HCT116 (cell line): ENCODE data around the gene DHPS. TPM values are rescaled to one million over a fixed set of nuclear protein-coding genes. Genes with fewer than 3 reads are reported as not detected.

Experiments used
- ATAC-seq: fragments of 200-7000 bp; cut with Tn5 transposase; 2 replicates; pipeline ENCODE4 v1.9.1; 2020; ENCODE audit warnings: mild to moderate bottlenecking, moderate library complexity
- BruUV-seq: library from RNA; stranded (reverse); fragments of 400-500 nt; replicated peaks from 2 replicates; lab custom pipeline; 2021; lab: Mats Ljungman, UMichigan
- CTCF ChIA-PET: fragments of 300-600 bp; sonication (Branson Sonifier 250); formaldehyde crosslinking; loops from one replicate; lab custom pipeline; 2021; ENCODE audit warnings: antibody characterized with exemption; lab: Charles Lee
- POLR2A ChIA-PET: fragments of 300-600, 350-600 bp; sonication (Branson Sonifier 250); formaldehyde crosslinking; loops from one replicate; lab custom pipeline; 2021; ENCODE audit warnings: antibody characterized with exemption; lab: Charles Lee
- RAD21 ChIA-PET, 2 experiments: fragments of 300-600 bp; sonication (Branson Sonifier 250); formaldehyde crosslinking; loops; one replicate each; lab custom pipeline; 2023; ENCODE audit warnings: low total read pairs in 2 of 2; ENCODE audit not compliant: uncharacterized antibody in 2 of 2, unreplicated experiment in 2 of 2, low non-redundant PET in 1 of 2; lab: Charles Lee
- DNase-seq: peaks from one replicate; pipeline ENCODE4 v3.0.0-alpha.2; 2010; ENCODE audit warnings: low read depth, low spot score
- H2AFZ ChIP-seq: fragments of 200-600 bp; shearing (Covaris generic), sonication (generic); 2 replicates; pipeline ENCODE4 v1.6.1; 2017; ENCODE audit warnings: low read depth, mixed run types, mixed read lengths, antibody characterized with exemption, low read length; ENCODE audit not compliant: poor library complexity, severe bottlenecking
- H3K27ac ChIP-seq: 2 replicates; pipeline ENCODE4 v1.5.1; 2012; ENCODE audit warnings: low read depth, low read length
- H3K27me3 ChIP-seq: fragments of 200-600 bp; sonication (generic); 2 replicates; pipeline ENCODE4 v1.6.1; 2016; ENCODE audit warnings: mixed run types, low read length, mixed read lengths; ENCODE audit not compliant: insufficient read depth
- H3K36me3 ChIP-seq, 2 experiments: fragments of 200-500 bp in 1 of 2; fragments of 200-600 bp in 1 of 2; sonication (Bioruptor generic) in 1 of 2; sonication (generic) in 1 of 2; 2 replicates each; pipeline versions ENCODE4 v1.5.1 to v1.6.1; 2014 to 2016; ENCODE audit warnings: low read length in 2 of 2, inconsistent platforms in 1 of 2, mixed read lengths in 1 of 2, mixed run types in 1 of 2; ENCODE audit not compliant: insufficient read depth in 2 of 2, control insufficient read depth in 1 of 2
- H3K4me1 ChIP-seq, 2 experiments: fragments of 200-600 bp in 1 of 2; sonication (generic) in 1 of 2; 2 replicates each; pipeline versions ENCODE4 v1.5.1 to v1.6.1; 2012 to 2017; ENCODE audit warnings: low read length in 2 of 2, inconsistent platforms in 1 of 2, mild to moderate bottlenecking in 1 of 2, mixed read lengths in 1 of 2, mixed run types in 1 of 2, moderate library complexity in 1 of 2; ENCODE audit not compliant: insufficient read depth in 2 of 2, control insufficient read depth in 1 of 2
- H3K4me2 ChIP-seq: fragments of 200-600 bp; sonication (generic); 2 replicates; pipeline ENCODE4 v1.6.1; 2017; ENCODE audit warnings: mixed run types, low read length, mixed read lengths
- H3K4me3 ChIP-seq, 2 experiments: fragments of 200-600 bp in 1 of 2; sonication (generic) in 1 of 2; replicated peaks in 1 of 2; 2 replicates each; pipeline ENCODE4 v1.5.1; 2011 to 2016; ENCODE audit warnings: low read length in 2 of 2, control low read depth in 1 of 2, low read depth in 1 of 2, mild to moderate bottlenecking in 1 of 2, mixed read lengths in 1 of 2, mixed run types in 1 of 2
- H3K79me2 ChIP-seq: fragments of 200-600 bp; sonication (generic); 2 replicates; pipeline ENCODE4 v1.6.1; 2017; ENCODE audit warnings: mild to moderate bottlenecking, mixed run types, low read length, moderate library complexity, mixed read lengths; ENCODE audit not compliant: insufficient read depth
- H3K9ac ChIP-seq: fragments of 200-600 bp; sonication (generic); 2 replicates; pipeline ENCODE4 v1.6.1; 2016; ENCODE audit warnings: low read length, mixed read lengths
- H3K9me2 ChIP-seq: fragments of 200-600 bp; sonication (generic), shearing (Covaris generic); 2 replicates; pipeline ENCODE4 v1.6.1; 2017; ENCODE audit warnings: mixed run types, mild to moderate bottlenecking, moderate library complexity; ENCODE audit not compliant: insufficient read depth
- H3K9me3 ChIP-seq, 2 experiments: fragments of 200-500 bp in 1 of 2; fragments of 200-600 bp in 1 of 2; sonication (Bioruptor generic) in 1 of 2; sonication (generic) in 1 of 2; 2 replicates each; pipeline ENCODE4 v1.6.1; 2014 to 2017; ENCODE audit warnings: low read length in 2 of 2, mixed read lengths in 2 of 2, inconsistent platforms in 1 of 2, low read depth in 1 of 2, mild to moderate bottlenecking in 1 of 2, mixed run types in 1 of 2, moderate library complexity in 1 of 2; ENCODE audit not compliant: control insufficient read depth in 1 of 2, insufficient read depth in 1 of 2
- H4K20me1 ChIP-seq: fragments of 200-600 bp; sonication (generic), shearing (Covaris generic); 2 replicates; pipeline ENCODE4 v1.6.1; 2017; ENCODE audit warnings: mixed run types, mild to moderate bottlenecking, moderate library complexity; ENCODE audit not compliant: insufficient read depth
- CEBPB ChIP-seq: IDR thresholded peaks from 2 replicates; pipeline ENCODE4 v1.6.1; 2012; ENCODE audit warnings: low read depth
- JUND ChIP-seq: IDR thresholded peaks from 2 replicates; pipeline ENCODE4 v1.6.1; 2012
- POLR2A ChIP-seq: IDR thresholded peaks from 2 replicates; pipeline ENCODE4 v1.7.0; 2011; ENCODE audit warnings: borderline replicate concordance; ENCODE audit not compliant: insufficient read depth, insufficient read length; ENCODE audit errors: extremely low read depth
- POLR2AphosphoS5 ChIP-seq: IDR thresholded peaks from 2 replicates; pipeline ENCODE4 v1.6.1; 2011; ENCODE audit warnings: mild to moderate bottlenecking, low read depth, low read length, moderate library complexity
- SIN3A ChIP-seq: IDR thresholded peaks from 2 replicates; pipeline ENCODE4 v1.6.1; 2012; ENCODE audit warnings: low read depth
- SP1 ChIP-seq: IDR thresholded peaks from 2 replicates; pipeline ENCODE4 v1.6.1; 2012; ENCODE audit warnings: low read depth
- TCF7L2 ChIP-seq: IDR thresholded peaks from 2 replicates; pipeline ENCODE4 v1.7.0; 2011; ENCODE audit warnings: borderline replicate concordance, inconsistent platforms; ENCODE audit not compliant: insufficient read depth, insufficient read length; ENCODE audit errors: extremely low read depth
- ZBTB33 ChIP-seq: IDR thresholded peaks from 2 replicates; pipeline ENCODE4 v1.6.1; 2011; ENCODE audit warnings: mild to moderate bottlenecking, low read length, moderate library complexity; ENCODE audit not compliant: insufficient replicate concordance; ENCODE audit errors: extremely low read depth
- ZFX ChIP-seq: fragments of 450-650 bp; IDR thresholded peaks from 2 replicates; pipeline ENCODE4 v1.6.1; 2017
- intact Hi-C: fragments of 100-400 bp; cut with micrococcal nuclease; formaldehyde crosslinking; loops from 2 replicates; pipeline ENCODE4 v1.10.0; 2022
- total RNA-seq: library from RNA; stranded (reverse); gene quantifications from one replicate; pipeline ENCODE4 v1.2.1, GENCODE V29; 2021; ENCODE audit not compliant: unreplicated experiment
- TF ChIP-seq, protein P1 (sequence below): IDR thresholded peaks from 2 replicates; pipeline ENCODE4 v1.6.1; 2012; ENCODE audit warnings: low read depth
- TF ChIP-seq, protein P2 (sequence below): IDR thresholded peaks from 2 replicates; pipeline ENCODE4 v1.6.1; 2012

Gene DHPS
- total RNA-seq, 1 experiment from 2014 or later = 134 TPM

DNA sequence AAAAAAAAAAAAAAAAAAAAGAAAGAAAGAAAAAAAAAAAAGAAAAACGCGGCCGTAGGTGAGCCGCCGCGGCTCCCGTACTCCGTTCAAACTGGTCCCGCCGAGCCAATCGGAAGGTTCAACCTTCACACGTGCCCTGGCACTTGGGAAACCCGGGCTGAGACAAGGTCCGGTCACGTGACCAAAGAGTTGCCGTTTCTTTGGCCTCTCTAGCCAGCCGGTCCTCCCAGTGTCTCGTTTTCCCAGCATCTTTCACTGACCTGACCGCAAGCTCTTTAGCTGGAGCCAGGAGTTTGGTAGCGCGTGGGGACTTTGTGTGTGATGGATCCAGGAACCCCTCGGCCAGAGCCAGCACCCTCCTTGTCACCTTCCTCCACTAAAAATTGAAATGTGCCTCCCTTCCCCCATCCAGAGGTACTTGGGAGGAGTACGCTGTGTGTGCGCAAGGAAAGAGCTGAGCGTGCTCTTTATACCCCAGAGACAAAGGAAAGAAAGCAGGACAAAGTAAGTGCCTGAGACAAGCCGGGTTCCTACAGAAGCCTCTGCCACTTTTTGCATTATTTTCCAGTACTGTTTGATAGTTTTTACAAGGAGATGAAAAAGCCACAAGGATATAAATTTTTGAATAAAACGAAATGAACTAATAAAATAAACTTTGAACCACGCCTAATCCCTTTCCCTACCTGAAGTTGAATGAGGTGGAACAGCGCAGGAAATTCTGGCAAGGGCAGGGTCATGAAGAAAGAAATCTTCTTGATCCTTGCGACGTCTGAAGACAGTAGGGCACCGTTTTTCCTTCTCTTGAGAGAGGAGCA, 41.1 kb upstream of the DHPS start:
- TSS peak; percentile 94 for BruUV-seq
- intact Hi-C loops = no loop called here
- peak; percentile 83 for ATAC-seq

More for the DNA sequence above, 41.1 kb upstream of the DHPS start:
- Histone ChIP-seq H3K4me3 (peak overlapping the region; percentile 82 to 93), H3K9me3 (no peaks in the 10 kb centered on the region), H3K79me2 (peaks cover 58% of the 10 kb centered on the region), H3K27ac (peak overlapping the region; percentile 88), H4K20me1 (no peaks in the 10 kb centered on the region), H3K4me2 (peak overlapping the region; percentile 78), H3K36me3 (peaks cover 5 to 18% of the 10 kb centered on the region in 2 experiments; a peak in 2 of 4 replicates), H3K27me3 (no peaks in the 10 kb centered on the region), H3K4me1 (peaks cover 0 to 41% of the 10 kb centered on the region in 2 experiments; a peak in 3 of 4 replicates), H3K9me2 (no peaks in the 10 kb centered on the region), H2AFZ (no peak overlapping the region), H3K9ac (peak overlapping the region; percentile 93)
- ChIA-PET POLR2A (interaction anchor here (0.5 to 3.9 kb wide), 7 partner anchors 11 to 404 kb away, joined by 3 to 32 read pairs (median 8); partner anchors contain the start of genes DHPS, GET3 and JUNB), CTCF (interaction anchor here (0.5 to 3.0 kb wide), 6 partner anchors 11 to 125 kb away, joined by 3 to 17 read pairs (median 4); partner anchors contain the start of gene TRIR), RAD21 (interaction anchor here (0.5 to 1.0 kb wide), 2 partner anchors 11 to 51 kb away, joined by 3 to 5 read pairs; no protein-coding TSS in a partner anchor)
- TF ChIP-seq ZBTB33 (peak; percentile 79), ZFX (no peak; the same call in 1 of the 2 replicates), TCF7L2 (peak; percentile 90), SP1 (peak; percentile 84), CEBPB (no peak), POLR2AphosphoS5 (peak; percentile 65), SIN3A (peak; percentile 63), POLR2A (peak; percentile 54), JUND (no peak)
- TF ChIP-seq, protein P1, sequence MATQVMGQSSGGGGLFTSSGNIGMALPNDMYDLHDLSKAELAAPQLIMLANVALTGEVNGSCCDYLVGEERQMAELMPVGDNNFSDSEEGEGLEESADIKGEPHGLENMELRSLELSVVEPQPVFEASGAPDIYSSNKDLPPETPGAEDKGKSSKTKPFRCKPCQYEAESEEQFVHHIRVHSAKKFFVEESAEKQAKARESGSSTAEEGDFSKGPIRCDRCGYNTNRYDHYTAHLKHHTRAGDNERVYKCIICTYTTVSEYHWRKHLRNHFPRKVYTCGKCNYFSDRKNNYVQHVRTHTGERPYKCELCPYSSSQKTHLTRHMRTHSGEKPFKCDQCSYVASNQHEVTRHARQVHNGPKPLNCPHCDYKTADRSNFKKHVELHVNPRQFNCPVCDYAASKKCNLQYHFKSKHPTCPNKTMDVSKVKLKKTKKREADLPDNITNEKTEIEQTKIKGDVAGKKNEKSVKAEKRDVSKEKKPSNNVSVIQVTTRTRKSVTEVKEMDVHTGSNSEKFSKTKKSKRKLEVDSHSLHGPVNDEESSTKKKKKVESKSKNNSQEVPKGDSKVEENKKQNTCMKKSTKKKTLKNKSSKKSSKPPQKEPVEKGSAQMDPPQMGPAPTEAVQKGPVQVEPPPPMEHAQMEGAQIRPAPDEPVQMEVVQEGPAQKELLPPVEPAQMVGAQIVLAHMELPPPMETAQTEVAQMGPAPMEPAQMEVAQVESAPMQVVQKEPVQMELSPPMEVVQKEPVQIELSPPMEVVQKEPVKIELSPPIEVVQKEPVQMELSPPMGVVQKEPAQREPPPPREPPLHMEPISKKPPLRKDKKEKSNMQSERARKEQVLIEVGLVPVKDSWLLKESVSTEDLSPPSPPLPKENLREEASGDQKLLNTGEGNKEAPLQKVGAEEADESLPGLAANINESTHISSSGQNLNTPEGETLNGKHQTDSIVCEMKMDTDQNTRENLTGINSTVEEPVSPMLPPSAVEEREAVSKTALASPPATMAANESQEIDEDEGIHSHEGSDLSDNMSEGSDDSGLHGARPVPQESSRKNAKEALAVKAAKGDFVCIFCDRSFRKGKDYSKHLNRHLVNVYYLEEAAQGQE = no peak
- TF ChIP-seq, protein P2, sequence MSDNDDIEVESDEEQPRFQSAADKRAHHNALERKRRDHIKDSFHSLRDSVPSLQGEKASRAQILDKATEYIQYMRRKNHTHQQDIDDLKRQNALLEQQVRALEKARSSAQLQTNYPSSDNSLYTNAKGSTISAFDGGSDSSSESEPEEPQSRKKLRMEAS = peak; percentile 95
- DNase-seq = peak; percentile 99
